ENCODE data around the gene PASD1.

Gene PASD1

DNA sequence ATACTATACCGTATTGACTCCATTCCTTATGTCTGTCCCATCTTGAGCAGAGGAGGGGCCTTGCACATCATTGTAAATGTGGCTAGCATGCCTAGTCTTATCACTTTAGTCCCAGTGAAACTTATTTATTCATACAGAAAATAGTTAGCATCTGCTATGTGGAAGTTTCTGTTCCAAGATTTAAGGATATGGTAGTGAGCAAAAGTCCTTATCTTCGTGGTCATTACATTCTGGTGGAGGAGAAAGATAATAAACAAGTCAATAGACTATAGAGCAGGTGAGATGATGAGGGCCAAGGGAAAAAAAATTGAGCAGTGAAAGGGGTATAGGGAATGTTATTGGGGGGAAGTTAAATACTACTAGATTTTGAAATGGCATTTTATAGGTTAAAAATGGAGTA lies 68.3 kb downstream of the PASD1 start:
- DNase-seq: no peak

DNA sequence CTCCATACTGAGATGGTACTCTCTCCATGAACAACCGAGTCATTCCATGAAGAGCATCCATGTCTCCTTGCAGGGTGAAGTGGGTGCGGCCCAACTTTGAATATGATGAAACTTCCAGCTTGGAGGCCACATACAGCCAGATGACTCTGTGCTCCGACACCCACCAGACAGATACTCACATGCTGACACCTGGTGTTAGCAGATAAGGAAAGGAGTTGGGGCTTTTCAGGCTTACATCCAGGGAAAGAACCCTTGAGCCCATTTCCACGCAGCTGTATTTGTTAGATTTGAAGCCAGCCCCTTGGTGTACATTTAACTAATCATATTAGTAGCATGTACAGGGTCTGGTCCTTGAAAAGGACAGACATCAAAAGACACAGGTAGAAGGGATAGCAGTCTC lies 69.7 kb downstream of the PASD1 start:
- DNase-seq: no peak

DNA sequence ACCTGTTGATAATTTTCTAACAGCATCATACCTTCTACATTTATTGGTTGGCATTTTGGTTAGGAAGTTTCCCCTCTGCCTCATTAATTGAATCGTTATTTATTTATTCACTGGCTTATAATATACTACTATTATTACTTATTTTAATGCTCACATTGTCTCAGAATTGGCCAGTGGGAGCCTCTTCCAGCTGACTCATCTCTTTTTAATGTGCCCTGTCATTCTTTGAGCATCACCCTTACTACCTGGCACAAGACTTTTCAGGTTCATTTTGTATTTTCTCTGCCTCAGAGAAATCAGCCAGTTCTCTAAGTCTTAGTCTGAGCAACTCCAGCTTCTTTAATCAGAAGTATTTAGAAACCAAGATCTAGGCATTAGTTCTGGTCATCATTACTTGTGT lies 71.5 kb downstream of the PASD1 start:
- DNase-seq: no peak

DNA sequence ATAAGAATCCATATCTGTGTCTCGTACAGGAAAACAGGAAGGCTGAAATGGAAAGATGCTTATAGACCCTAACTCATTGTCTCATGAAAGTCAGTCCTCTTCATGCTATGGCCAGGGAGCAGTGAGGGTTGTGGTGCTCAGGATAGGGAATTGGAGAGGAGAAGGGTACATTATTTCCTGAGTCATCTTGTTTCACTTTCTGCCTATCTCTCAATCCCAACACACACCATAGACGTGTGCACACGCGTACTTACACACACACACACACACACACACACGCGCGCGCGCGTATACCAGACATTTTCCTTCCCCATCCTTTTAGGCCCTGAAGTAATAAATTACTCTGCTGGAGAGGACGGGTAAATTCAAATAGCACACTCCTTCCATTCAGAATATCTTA lies 78.1 kb downstream of the PASD1 start:
- no peak for DNase-seq

DNA sequence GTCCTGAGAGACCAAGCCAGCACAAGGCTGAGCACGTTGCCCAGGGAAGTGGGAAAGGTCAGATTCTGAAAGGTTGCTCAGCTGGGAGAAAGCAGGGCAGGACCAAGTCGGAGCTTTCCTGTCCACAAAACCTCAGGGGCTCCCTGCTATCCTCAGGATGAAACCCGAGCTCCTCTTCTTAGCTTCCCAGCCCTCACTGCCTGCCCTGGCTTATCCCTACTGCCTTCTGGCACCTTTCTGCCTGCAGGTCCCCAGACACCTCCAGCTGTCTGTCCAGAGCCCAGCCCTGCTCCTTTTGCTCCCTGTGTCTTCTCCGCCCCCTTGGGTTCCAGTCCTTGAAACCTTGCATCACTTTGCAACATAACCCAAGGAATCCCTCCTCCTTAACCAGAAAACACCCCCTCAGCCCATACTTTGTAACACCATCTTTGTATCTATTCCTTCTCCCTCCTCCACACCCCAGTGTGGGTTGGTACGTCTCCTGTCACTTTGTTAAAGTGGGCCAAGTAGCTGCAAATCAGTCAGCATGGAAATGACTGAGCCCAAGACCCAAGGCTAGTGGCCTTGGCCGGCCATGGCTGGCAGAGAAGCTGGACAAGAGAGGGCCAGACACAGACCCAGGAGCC lies 111.8 kb downstream of the PASD1 start:
- DNase-seq: no peak

DNA sequence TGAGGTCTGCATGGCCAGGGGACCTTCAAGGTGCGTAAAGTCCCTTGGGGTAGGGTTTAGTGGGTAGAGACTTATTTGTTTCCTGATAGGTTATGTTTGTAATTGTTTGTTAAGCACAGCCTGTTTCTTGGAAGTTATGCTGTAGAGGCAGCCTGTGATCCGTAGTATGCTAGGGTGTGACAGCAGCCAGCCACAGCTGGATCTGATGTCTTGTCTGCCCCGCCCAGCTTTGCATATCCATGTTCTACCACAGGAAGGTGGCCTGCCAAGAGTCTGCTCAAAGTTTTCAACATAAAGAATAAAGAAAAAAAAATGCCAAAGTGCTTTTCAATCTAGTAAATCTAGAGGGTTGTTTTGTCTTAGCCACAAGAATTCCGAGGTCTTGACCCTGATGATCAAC lies 112.7 kb downstream of the PASD1 start:
- no peak for DNase-seq

DNA sequence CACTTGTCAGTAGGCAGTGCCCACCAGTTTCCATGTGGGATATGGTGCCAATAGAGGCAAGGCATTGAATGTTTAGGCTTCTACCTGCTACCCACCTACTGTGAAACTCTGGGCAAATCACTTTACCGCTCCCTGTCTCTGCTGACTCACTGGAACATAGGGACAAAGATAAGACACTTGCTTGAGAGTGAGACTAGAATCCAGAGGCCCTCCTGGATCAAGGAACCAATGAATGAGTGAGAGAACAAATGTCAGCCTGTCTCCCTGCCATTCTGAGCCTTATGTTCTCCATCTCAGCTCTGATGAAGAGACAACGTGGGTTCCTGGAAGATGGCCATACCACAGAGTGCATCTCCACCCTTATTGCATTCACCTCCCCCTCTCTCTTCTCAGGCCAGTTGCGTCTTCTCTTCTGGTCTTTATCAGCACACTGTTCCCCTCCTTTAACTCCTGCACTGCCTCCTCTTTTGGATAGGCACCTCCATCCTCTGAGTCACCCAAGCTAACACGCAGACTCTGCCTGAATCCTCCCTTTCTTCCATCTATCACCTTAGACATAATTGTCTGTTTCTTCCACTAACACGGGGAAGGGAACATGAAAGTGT lies 116.4 kb downstream of the PASD1 start:
- no peak for DNase-seq

DNA sequence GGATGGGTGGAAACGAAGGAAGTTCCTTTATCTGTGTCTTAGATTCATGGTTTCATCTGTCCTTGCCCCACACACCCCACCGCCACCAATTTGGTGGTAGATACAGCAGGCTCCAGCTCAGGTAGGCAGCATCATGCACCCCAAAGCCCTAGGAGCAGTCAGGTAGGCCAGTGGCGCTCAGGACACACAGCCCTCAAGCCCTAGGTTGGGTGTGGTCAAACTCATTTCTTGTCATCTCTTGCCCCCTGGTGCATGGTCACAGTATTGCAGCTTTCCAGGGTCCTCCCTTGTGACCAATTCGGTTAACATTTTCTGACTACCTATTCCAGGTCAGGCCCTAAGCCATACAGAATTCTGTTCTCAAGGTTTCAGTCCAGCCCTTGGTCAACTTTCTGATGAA lies 117.3 kb downstream of the PASD1 start:
- no peak for DNase-seq

DNA sequence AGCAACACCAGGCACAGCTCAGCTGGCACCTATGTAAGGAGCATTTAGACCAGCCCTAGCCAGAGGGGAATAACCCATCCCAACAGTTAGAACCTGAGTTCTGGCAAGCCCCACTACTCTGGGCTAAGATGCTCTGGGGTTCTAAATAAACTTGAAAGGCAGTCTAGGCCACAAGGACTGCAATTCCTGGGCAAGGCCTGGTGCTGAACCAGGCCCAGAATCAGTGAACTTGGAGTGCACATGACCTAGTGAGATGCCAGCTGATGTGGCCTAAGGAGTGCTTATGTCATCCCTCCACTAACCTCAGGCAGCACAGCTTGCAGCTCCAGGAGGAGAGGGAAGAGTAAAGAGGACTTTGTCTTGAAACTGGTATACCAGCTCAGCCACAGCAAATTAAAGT lies 124.2 kb downstream of the PASD1 start:
- no peak for DNase-seq

DNA sequence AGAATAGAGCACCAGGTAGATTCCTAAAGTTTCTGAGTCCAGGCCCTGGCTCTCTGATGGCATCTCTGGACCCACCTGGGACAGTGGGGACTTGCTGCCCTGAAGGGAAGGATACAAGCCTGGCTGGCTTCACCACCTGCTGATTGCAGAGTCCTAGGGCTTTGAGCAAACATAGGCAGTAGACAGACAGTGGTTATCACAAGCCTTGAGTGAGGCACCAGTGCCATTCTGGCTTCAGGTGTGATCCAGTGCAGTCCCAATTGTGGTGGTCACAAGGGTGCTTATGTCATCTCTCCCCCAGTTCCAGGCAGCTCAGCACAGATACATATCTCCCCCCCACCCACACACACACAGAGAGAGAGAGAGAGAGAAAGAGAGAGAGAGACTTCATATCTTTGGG lies 125.2 kb downstream of the PASD1 start:
- no peak for DNase-seq

DNA sequence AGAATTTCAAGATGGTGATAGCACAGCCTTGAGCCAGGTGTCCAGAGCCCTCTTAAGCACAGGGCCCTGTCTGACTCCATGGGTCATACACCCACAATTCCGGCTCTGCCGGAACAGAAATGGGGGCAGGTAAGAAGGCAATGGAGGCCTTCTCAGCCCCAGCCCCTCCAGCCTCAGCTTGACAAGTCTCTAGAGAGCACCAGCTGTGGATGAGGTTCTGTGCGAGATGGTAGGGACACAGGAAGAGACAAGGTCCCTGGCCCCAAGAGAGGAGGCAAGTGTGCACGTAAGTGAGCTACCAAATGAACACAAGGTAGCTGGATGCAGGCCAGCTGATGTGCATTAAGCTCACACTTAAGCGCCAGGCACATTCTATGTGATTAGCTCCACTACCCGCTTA lies 129.3 kb downstream of the PASD1 start:
- DNase-seq: no peak

DNA sequence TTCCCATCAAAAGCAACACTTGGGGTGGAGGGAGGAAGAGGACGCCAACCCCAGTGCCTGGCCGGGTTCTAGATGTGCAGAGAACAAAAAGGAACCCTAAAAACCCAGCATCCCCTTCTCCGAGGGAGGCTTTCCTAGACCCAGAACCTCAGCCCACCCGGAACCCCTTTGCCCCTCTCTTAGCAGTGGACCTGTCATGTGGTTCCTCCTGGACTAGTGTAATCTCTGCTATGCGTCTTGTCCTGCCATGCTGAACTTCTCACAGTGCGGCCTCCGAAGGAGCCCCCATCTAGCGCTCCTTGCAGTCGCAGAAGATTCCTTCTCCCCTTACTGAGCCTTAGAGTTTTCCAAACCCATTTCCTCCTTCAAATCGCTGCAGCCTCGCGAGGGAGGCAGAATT lies 130.6 kb downstream of the PASD1 start:
- no peak for DNase-seq

DNA sequence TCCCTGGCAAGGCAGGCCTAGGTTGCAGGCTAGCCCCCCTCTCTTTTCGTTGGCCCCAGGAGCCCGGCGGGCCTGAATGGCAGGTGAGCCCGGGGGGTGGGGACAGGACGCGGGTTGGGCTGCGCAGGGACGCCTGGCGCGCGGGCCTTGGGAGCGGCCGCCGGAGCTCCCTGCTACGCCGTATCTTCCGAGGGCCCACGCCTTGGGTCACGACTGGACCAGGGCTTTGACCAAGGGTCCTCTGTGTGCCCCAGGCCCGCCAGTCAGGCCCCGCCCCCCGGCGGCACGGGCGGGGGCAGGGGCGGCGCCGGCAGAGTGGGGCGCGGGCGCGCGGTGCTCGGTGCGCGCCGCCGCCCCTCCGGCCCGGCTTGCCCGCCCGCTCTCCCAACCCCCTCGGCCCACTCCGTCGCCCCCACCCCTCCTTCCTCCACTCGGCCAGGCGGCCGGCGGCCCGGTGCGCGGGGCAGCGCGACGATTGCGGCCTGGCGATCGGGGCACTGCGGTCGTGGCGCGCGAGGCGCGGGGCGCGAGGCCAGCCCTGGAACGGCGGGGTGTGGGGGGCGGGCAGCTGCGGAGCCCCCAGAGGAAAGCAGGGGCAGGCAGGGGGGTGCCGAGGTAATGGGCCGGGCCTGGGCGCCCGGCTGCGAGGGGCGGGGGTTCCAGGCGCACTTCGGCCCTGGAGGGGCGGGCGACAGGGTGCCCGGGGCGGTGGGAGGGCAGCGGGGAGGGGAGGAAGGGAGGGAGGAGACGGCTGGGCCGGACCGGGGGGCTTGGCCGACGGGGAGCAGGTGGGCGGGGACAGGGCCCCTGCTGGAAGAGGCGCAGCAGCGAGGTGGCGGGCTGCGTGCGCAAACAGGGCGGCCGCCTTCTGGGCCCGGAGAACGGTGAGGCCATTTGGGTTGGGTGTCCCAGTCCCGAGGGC lies 131.4 kb downstream of the PASD1 start, which contains the start of gene PRRG3:
Gene PRRG3 (plus strand): TSS at position 798 of the 922 bp plus-strand sequence. CDS start 3,357 bp downstream, outside the sequence.
- DNase-seq: no peak

DNA sequence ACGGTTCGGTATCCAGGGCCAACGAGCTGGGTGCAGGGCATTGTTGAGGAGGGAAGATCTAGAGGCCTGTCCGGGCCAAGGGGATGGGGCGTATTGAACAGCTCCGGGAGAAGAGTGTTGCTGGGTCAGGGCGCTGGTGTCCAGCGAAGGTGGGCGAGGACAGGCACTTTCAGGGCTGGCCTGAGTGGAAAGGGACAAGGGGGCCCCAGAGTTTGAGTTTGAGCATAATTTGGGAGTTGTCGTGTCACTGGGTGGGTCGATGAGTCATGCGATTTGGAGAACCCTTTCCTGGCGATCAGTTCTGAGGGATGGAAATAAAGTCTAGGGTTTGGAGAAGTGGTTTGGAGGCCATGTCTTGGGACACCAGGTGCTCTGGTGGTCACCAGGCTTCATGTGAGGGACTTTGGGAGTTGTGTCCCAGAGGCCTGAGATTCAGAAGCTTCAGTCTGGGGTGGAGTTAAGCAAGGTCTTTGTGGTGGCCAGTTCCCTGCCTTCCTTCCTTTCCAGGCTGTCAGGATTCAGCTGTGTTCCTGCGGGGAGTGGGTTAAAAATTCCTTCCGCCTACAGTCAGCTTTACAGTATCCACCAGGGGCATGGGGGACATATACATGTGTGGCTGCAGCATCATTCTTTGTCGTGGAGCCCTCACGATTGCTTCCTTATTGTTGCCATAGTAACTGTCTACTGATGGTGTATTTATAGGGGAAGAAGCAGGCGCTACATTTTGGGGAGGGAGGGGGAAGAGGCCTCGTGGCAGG lies 132.3 kb downstream of the PASD1 start:
- DNase-seq: no peak

DNA sequence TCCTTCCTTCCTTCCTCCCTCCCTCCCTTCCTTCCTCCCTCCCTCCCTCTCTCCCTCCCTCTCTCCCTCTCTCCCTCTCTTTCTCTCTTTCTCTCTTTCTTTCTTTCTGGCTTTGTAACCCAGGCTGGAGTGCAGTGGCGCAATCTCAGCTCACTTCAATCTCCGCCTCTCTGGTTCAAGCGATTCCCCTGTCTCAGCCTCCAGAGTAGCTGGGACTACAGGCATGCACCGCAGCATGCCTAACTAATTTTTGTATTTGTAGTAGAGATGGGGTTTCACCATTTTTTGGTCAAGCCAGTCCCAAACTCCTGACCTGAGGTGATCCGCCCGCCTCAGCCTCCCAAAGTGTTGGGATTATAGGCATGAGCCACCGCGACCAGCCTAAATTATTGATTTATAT lies 133.6 kb downstream of the PASD1 start:
- DNase-seq: peak; percentile 10

DNA sequence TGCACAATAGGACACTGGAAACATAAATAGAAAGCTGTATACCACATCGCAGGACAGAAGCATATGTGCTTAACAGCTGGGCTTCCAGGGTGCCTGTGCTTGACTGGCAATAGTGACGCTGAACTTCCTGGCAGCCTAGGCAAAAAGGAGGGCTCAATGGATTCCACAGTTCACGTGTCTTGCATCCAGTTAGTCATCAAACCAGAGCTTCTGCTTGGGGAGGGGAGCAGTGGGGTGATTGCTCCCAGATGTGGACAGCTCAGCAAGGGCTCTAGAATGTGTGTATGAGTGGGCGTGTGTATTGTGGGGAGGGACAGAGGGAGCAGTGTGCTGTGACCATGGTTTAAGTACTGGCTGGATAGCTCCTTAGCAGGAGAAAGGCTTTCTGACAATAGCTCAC lies 134.0 kb downstream of the PASD1 start:
- peak; percentile 92 for DNase-seq

DNA sequence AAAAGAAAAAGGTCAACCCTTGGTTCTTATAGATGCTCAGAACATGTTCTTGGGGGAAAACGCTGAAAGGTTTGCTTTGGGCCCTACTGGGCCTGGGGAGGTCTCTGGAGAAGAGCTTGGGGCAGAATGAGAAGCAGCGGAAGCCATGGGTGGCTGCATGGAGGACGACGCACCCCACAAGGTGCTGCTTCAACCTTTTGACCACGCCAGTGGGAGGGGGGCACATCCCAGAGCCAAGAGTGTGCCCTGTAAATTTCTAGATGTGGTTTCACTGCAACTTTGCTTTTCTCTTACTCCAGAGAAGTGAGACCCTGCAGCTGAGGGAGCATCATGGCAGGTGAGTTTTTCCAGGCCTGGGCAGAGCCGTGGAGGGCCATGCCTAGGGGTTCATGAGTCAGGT lies 135.0 kb downstream of the PASD1 start:
- DNase-seq: no peak

DNA sequence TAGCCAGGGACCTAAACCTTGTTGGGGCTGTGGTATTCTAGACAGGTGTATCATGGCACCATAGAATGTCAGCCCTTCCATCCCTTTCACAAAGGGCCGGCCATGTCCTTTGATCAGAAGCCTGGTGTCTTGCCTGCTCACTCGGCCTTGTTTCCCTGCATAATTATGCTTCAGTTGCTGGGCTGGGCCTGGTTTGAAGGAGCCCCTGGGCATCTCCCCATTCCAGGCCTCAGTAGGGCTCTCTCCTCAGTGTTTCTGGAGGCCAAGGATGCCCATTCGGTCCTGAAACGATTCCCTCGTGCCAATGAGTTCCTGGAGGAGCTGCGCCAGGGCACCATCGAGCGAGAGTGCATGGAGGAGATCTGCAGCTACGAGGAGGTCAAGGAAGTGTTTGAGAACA lies 136.3 kb downstream of the PASD1 start:
- no peak for DNase-seq

DNA sequence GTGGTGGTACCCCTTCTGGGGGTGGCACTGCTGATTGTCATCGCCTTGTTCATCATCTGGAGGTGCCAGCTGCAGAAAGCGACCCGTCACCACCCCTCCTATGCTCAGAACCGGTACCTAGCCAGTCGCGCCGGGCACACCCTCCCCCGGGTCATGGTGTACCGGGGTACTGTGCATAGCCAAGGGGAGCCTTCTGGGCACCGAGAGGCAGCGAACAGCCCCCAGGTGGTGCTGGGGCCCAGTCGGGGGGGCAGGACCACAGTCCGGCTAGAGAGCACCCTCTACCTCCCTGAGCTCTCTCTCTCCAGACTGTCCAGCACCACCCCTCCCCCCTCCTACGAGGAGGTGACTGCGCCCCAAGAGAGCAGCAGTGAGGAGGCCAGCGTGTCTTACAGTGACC lies 137.1 kb downstream of the PASD1 start:
- no peak for DNase-seq

DNA sequence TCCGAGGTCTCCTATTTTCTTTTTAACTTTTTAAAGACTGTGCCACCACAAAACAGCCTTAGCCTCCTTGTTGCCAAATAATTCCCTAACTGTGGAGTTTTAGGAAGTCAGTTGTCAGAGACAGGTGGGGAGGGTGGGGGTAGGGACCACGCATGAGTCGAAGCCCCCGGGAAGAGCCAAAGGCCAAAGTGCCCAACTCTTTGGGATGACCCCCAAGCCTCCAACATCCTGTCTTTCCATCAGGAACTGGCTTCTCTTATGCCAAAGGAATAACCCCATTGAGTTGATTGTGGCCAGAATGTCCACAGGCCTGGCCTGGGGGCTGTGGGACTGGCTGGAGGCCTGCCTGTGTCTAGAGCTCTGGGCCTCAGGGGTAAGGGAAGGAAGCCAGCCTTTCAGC lies 137.6 kb downstream of the PASD1 start:
- no peak for DNase-seq

DNA sequence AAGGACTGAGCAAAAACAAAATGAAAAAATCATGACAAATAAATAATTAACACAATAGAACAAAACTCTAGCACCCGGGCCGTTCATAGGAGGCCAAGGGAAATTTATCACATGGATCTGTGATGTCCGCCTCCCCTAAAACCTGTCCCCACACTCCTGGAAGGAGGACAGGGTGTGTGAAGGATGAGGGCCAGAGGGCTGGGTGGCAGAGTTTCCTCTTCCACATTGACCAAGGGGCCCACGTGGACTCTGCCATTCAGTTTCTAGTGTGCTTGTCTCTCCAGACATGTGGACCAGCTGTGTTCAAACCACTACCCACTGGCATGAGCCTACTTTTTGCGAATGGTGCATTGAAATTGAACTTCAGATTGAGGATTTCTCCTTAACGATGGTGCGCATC lies 138.1 kb downstream of the PASD1 start:
- DNase-seq: no peak

DNA sequence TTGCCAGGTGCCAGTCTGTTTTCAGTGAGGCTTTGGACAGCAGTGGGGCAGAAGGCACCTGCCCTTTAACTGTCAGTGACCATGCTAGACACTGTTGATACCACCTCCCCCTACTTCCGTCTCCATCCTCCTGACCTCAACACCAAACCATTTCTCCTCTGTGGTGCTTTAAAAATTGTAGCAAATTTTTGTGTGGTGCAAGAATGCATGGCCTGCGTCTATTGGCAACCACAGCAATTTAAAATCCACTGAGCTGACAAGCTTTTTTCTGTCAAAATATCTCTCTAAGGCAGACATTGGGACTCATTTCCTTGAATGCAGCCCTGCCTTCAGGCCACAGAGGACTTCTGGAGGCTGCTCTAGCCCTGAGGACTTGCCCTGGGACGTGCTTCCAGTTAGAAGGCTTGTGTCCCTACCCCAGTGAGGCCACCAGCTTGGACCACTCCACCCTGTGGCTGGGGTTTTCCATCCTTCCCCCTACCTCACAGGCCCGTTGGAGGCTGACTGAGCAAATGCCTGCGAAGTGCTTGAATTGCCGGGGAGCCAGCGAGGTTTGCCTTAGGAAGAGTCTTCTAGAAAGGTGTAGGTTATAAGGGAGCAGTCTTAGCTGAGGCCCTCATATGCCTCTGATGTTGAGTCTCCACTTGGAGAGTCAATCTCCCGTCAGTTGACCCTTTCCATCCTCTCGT lies 138.7 kb downstream of the PASD1 start:
- peak; percentile 43 for DNase-seq

Data from fibroblast of skin of abdomen (primary cell).